ENCODE measurements around the gene ATP5PD. TPM values are rescaled to one million over a fixed set of nuclear protein-coding genes. Genes with fewer than 3 reads are reported as not detected.

Gene ATP5PD
- total RNA-seq, 1 experiment from 2014 or later: 383 TPM

GRCh38 chr17:75012096-75012345 is 34.7 kb downstream of the ATP5PD start:
- H3K4me1 Mint-ChIP-seq: peaks cover 26% of the 10 kb centered on the region
- no peaks in the 10 kb centered on the region for H3K9me3 Mint-ChIP-seq
- peak overlapping the region; percentile 99 for H3K27ac Mint-ChIP-seq
- ATAC-seq (no peak), DNase-seq (ENCODE audit: low spot score) (no peak)
- no peak for TF ChIP-seq JAZF1 (CRISPR knock-in tag; IDR thresholded peaks at IDR 0.05)
- no peak for TF ChIP-seq ZBTB21 (CRISPR knock-in tag; IDR thresholded peaks at IDR 0.05; ENCODE audit: borderline replicate concordance)
- TF ChIP-seq, protein P1, sequence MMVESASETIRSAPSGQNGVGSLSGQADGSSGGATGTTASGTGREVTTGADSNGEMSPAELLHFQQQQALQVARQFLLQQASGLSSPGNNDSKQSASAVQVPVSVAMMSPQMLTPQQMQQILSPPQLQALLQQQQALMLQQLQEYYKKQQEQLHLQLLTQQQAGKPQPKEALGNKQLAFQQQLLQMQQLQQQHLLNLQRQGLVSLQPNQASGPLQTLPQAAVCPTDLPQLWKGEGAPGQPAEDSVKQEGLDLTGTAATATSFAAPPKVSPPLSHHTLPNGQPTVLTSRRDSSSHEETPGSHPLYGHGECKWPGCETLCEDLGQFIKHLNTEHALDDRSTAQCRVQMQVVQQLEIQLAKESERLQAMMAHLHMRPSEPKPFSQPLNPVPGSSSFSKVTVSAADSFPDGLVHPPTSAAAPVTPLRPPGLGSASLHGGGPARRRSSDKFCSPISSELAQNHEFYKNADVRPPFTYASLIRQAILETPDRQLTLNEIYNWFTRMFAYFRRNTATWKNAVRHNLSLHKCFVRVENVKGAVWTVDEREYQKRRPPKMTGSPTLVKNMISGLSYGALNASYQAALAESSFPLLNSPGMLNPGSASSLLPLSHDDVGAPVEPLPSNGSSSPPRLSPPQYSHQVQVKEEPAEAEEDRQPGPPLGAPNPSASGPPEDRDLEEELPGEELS (CRISPR knock-in tag; IDR thresholded peaks at IDR 0.05): no peak
- POLR2A ChIA-PET: interaction anchor here (0.6 to 3.5 kb wide), 16 partner anchors 9 to 380 kb away, joined by 3 to 30 read pairs (median 4); partner anchors contain the start of genes CDR2L, FDXR, HID1 and KCTD2
- CTCF ChIA-PET: interaction anchor here (0.5 to 7.0 kb wide), 34 partner anchors 9 to 275 kb away, joined by 3 to 139 read pairs (median 6); partner anchors contain the start of genes CDR2L, FDXR, HID1 and OTOP2
- no peaks in the 10 kb centered on the region for H3K27me3 Mint-ChIP-seq (ENCODE audit: low read depth)
- peaks cover 7% of the 10 kb centered on the region; the same call in 1 of the 2 replicates for H3K36me3 Mint-ChIP-seq
- H3K4me3 Mint-ChIP-seq: peak overlapping the region; percentile 73

DNA sequence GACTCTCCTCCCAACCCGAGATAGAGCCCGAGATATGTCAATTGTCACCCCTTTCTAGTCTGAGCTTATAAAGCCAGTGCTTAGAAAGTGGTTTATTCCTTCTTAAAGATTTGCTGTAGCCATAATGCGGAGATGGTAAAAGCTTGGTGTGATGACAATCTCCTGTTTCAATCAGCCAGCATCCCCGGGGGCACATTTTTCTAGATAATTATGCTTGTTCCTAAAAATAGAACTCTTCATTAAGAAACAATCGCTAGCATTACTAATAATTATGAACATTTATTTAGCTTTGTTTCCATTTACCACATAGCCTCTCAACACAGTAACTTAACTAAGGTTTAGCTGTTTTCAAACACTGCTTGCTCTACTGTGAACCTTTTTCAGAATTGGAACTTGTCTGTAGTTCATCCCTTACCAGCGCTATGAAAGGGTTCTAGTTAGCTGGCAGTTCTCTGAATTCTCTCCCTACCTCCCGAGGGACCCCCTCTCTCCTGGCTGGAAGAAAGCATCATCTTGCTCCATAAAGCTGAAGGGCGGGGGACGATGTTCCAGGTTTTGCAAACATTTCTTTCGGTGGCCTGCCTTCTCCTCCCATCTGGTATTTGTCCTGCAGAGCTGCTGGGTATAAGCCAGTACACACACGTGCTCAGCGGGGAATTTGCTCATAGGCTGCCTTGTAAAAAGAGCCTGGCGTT is 35.2 kb downstream of the ATP5PD start:
- DNase-seq (ENCODE audit: low spot score): no peak
- ChIA-PET POLR2A (interaction anchor here (0.6 to 3.5 kb wide), 15 partner anchors 8 to 145 kb away, joined by 3 to 30 read pairs (median 4); partner anchors contain the start of genes CDR2L, FDXR and HID1), CTCF (interaction anchor here (0.5 to 7.0 kb wide), 36 partner anchors 9 to 259 kb away, joined by 3 to 139 read pairs (median 6); partner anchors contain the start of genes CDR2L, FDXR, HID1 and MIF4GD)
- Mint-ChIP-seq H3K9me3 (no peaks in the 10 kb centered on the region), H3K4me3 (peak overlapping the region; percentile 73), H3K36me3 (peaks cover 3% of the 10 kb centered on the region; the same call in 1 of the 2 replicates), H3K27me3 (ENCODE audit: low read depth) (no peaks in the 10 kb centered on the region), H3K27ac (peak overlapping the region; percentile 99), H3K4me1 (peaks cover 26% of the 10 kb centered on the region)
- ATAC-seq: no peak
- TF ChIP-seq ZBTB43 (CRISPR knock-in tag; IDR thresholded peaks at IDR 0.05): no peak
- TF ChIP-seq NR3C1 (CRISPR knock-in tag; conservative IDR thresholded peaks at IDR 0.05; ENCODE audit: low read depth): no peak
- TF ChIP-seq CDX4 (CRISPR knock-in tag; IDR thresholded peaks at IDR 0.05; ENCODE audit: borderline replicate concordance): no peak
- TF ChIP-seq ATF1 (CRISPR knock-in tag; IDR thresholded peaks at IDR 0.05): no peak
- TF ChIP-seq, protein P2, sequence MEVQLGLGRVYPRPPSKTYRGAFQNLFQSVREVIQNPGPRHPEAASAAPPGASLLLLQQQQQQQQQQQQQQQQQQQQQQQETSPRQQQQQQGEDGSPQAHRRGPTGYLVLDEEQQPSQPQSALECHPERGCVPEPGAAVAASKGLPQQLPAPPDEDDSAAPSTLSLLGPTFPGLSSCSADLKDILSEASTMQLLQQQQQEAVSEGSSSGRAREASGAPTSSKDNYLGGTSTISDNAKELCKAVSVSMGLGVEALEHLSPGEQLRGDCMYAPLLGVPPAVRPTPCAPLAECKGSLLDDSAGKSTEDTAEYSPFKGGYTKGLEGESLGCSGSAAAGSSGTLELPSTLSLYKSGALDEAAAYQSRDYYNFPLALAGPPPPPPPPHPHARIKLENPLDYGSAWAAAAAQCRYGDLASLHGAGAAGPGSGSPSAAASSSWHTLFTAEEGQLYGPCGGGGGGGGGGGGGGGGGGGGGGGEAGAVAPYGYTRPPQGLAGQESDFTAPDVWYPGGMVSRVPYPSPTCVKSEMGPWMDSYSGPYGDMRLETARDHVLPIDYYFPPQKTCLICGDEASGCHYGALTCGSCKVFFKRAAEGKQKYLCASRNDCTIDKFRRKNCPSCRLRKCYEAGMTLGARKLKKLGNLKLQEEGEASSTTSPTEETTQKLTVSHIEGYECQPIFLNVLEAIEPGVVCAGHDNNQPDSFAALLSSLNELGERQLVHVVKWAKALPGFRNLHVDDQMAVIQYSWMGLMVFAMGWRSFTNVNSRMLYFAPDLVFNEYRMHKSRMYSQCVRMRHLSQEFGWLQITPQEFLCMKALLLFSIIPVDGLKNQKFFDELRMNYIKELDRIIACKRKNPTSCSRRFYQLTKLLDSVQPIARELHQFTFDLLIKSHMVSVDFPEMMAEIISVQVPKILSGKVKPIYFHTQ (CRISPR knock-in tag; IDR thresholded peaks at IDR 0.05): no peak
- no peak for TF ChIP-seq GABPB1 (CRISPR knock-in tag; IDR thresholded peaks at IDR 0.05)
- no peak for TF ChIP-seq ZNF671 (CRISPR knock-in tag; IDR thresholded peaks at IDR 0.05)
- no peak for TF ChIP-seq E2F4 (CRISPR knock-in tag; IDR thresholded peaks at IDR 0.05; ENCODE audit: borderline replicate concordance, low read depth)
- no peak for TF ChIP-seq MXD4 (CRISPR knock-in tag; IDR thresholded peaks at IDR 0.05; ENCODE audit: borderline replicate concordance)
- no peak for TF ChIP-seq ERG (CRISPR knock-in tag; IDR thresholded peaks at IDR 0.05)
- no peak for TF ChIP-seq FOXP1 (CRISPR knock-in tag; IDR thresholded peaks at IDR 0.05; ENCODE audit: borderline replicate concordance)
- TF ChIP-seq TEAD4 (CRISPR knock-in tag; IDR thresholded peaks at IDR 0.05): no peak
- no peak for TF ChIP-seq ZNF416 (CRISPR knock-in tag; IDR thresholded peaks at IDR 0.05)
- no peak for TF ChIP-seq SP1 (CRISPR knock-in tag; conservative IDR thresholded peaks at IDR 0.05)

Measured in WTC11 (cell line).